ENCODE results near the gene EPB41L4B.
"Not testable (repeated sequence)": the region's sequence is repeated elsewhere in the genome, so short reads cannot be mapped to it uniquely, and the experiment has no call there.

EPB41L4B gene

GRCh38 chr9:109156708-109157107 lies 164.2 kb downstream of the EPB41L4B start:
- DNase-seq, result no peak

- no peak for DNase-seq
These were observed 169.8 kb downstream of the EPB41L4B start for GRCh38 chr9:109150925-109151545.

- no peak for DNase-seq
These were observed 171.1 kb downstream of the EPB41L4B start for GRCh38 chr9:109149722-109150121.

- DNase-seq, result no peak
These were observed 171.8 kb downstream of the EPB41L4B start for GRCh38 chr9:109149089-109149488.

- DNase-seq, result no peak
These were observed 175.8 kb downstream of the EPB41L4B start for GRCh38 chr9:109145051-109145450.

GRCh38 chr9:109143881-109144562 lies 176.8 kb downstream of the EPB41L4B start:
- DNase-seq, result peak in 1 of 2 donors; percentile 9

GRCh38 chr9:109141375-109141774 lies 179.5 kb downstream of the EPB41L4B start:
- no peak for DNase-seq

- DNase-seq, result no peak
These were observed 181.0 kb downstream of the EPB41L4B start for GRCh38 chr9:109139851-109140250.

- DNase-seq, result no peak
These were observed 182.4 kb downstream of the EPB41L4B start for GRCh38 chr9:109138421-109138820.

- DNase-seq, result no peak
These were observed 186.7 kb downstream of the EPB41L4B start for GRCh38 chr9:109134167-109134578.

GRCh38 chr9:109133533-109133932 lies 187.3 kb downstream of the EPB41L4B start:
- no peak for DNase-seq

GRCh38 chr9:109132567-109133021 lies 188.3 kb downstream of the EPB41L4B start:
- no peak for DNase-seq

- DNase-seq, result no peak
These were observed 191.2 kb downstream of the EPB41L4B start for GRCh38 chr9:109129470-109130197.

- not testable (repeated sequence) for DNase-seq
These were observed 194.2 kb downstream of the EPB41L4B start for GRCh38 chr9:109126671-109127070.

GRCh38 chr9:109124121-109124520 lies 196.7 kb downstream of the EPB41L4B start:
- no peak for DNase-seq

- DNase-seq, result no peak
These were observed 197.9 kb downstream of the EPB41L4B start for GRCh38 chr9:109122726-109123621.

Measured in CD4-positive, alpha-beta T cell treated with Interleukin-4 for 1 hour (primary cell).